Measurements from ENCODE around the gene ZNF549.

DNA sequence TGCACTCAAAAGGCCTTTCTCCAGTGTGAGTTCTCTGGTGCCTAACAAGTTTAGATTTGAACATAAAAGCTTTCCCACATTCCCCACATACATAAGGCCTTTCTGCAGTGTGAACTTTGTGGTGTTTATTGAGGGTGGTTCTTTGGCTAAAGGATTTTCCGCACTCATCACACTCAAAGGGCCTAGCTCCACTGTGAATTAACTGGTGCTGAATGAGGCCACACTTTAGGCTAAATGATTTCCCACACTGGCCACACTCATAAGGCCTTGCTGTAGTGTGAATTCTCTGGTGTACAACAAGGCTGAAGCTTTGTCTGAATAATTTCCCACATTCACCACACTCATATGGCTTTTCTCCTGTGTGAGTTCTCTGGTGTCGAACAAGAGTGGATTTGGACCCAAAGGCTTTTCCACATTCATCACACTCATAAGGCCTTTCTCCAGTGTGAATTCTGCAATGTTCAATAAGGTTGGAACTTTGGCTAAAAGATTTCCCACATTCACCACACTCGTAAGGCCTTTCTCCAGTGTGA lies 45.3 kb downstream of the ZNF549 start:
- TF ChIP-seq CTCF (IDR thresholded peaks at IDR 0.05; ENCODE audit: low read length): no peak
- no peak for TF ChIP-seq EZH2 (IDR thresholded peaks at IDR 0.05; ENCODE audit: borderline replicate concordance, low read length)
